Measurements from ENCODE around the gene BLNK.

BLNK gene

GRCh38 chr10:96208271-96208670 is 63.1 kb downstream of the BLNK start:
- no peak for TF ChIP-seq EGR1 (IDR thresholded peaks at IDR 0.05)
- TF ChIP-seq MAX (IDR thresholded peaks at IDR 0.05) = no peak
- no peak for TF ChIP-seq CREB1 (IDR thresholded peaks at IDR 0.05; ENCODE audit: low read depth)
- TF ChIP-seq TEAD4 (IDR thresholded peaks at IDR 0.05) = no peak
- TF ChIP-seq USF1 (IDR thresholded peaks at IDR 0.05) = no peak

GRCh38 chr10:96205580-96205979 is 65.8 kb downstream of the BLNK start:
- TF ChIP-seq TEAD4 (IDR thresholded peaks at IDR 0.05) (no peak), CREB1 (IDR thresholded peaks at IDR 0.05; ENCODE audit: low read depth) (no peak), FOXM1 (IDR thresholded peaks at IDR 0.05; ENCODE audit: borderline replicate concordance, low read depth) (no peak), RAD21 (IDR thresholded peaks at IDR 0.05; ENCODE audit: low read depth) (no peak), CEBPB (IDR thresholded peaks at IDR 0.05) (no peak), MAX (IDR thresholded peaks at IDR 0.05) (no peak), REST (IDR thresholded peaks at IDR 0.05; ENCODE audit: low read depth) (no peak)

- TF ChIP-seq TEAD4 (IDR thresholded peaks at IDR 0.05) = no peak
Observed at GRCh38 chr10:96201525-96201924, 69.8 kb downstream of the BLNK start.

GRCh38 chr10:96188916-96189315 is 82.5 kb downstream of the BLNK start:
- TF ChIP-seq TCF12 (IDR thresholded peaks at IDR 0.05; ENCODE audit: low read depth) = no peak
- no peak for TF ChIP-seq MAX (IDR thresholded peaks at IDR 0.05)
- no peak for TF ChIP-seq CEBPB (IDR thresholded peaks at IDR 0.05)
- no peak for TF ChIP-seq RAD21 (IDR thresholded peaks at IDR 0.05; ENCODE audit: low read depth)
- no peak for TF ChIP-seq NFIC (IDR thresholded peaks at IDR 0.05)
- no peak for TF ChIP-seq TEAD4 (IDR thresholded peaks at IDR 0.05)
- no peak for TF ChIP-seq ZBTB7A (IDR thresholded peaks at IDR 0.05; ENCODE audit: low read depth)
- TF ChIP-seq TAF1 (IDR thresholded peaks at IDR 0.05; ENCODE audit: low read depth) = no peak
- TF ChIP-seq EGR1 (IDR thresholded peaks at IDR 0.05) = no peak
- TF ChIP-seq CREB1 (IDR thresholded peaks at IDR 0.05; ENCODE audit: low read depth) = no peak
- TF ChIP-seq EP300 (IDR thresholded peaks at IDR 0.05; ENCODE audit: borderline replicate concordance) = no peak
- no peak for TF ChIP-seq USF1 (IDR thresholded peaks at IDR 0.05)
- no peak for TF ChIP-seq YY1 (IDR thresholded peaks at IDR 0.05; ENCODE audit: low read depth)
- no peak for TF ChIP-seq FOXM1 (IDR thresholded peaks at IDR 0.05; ENCODE audit: borderline replicate concordance, low read depth)
- TF ChIP-seq REST (IDR thresholded peaks at IDR 0.05; ENCODE audit: low read depth) = no peak

- no peak for TF ChIP-seq TCF12 (IDR thresholded peaks at IDR 0.05; ENCODE audit: low read depth)
- no peak for TF ChIP-seq NFIC (IDR thresholded peaks at IDR 0.05)
- TF ChIP-seq FOXM1 (IDR thresholded peaks at IDR 0.05; ENCODE audit: borderline replicate concordance, low read depth) = no peak
Observed at GRCh38 chr10:96188421-96188820, 82.9 kb downstream of the BLNK start.

- TF ChIP-seq ZBTB7A (IDR thresholded peaks at IDR 0.05; ENCODE audit: low read depth) (no peak), EP300 (IDR thresholded peaks at IDR 0.05; ENCODE audit: borderline replicate concordance) (no peak), EGR1 (IDR thresholded peaks at IDR 0.05) (no peak), RAD21 (IDR thresholded peaks at IDR 0.05; ENCODE audit: low read depth) (no peak), CREB1 (IDR thresholded peaks at IDR 0.05; ENCODE audit: low read depth) (no peak), TCF12 (IDR thresholded peaks at IDR 0.05; ENCODE audit: low read depth) (no peak), MAX (IDR thresholded peaks at IDR 0.05) (no peak), CEBPB (IDR thresholded peaks at IDR 0.05) (no peak), REST (IDR thresholded peaks at IDR 0.05; ENCODE audit: low read depth) (no peak), NFIC (IDR thresholded peaks at IDR 0.05) (no peak), FOXM1 (IDR thresholded peaks at IDR 0.05; ENCODE audit: borderline replicate concordance, low read depth) (no peak), YY1 (IDR thresholded peaks at IDR 0.05; ENCODE audit: low read depth) (no peak), TAF1 (IDR thresholded peaks at IDR 0.05; ENCODE audit: low read depth) (no peak), USF1 (IDR thresholded peaks at IDR 0.05) (no peak), TEAD4 (IDR thresholded peaks at IDR 0.05) (no peak)
Observed at GRCh38 chr10:96176985-96177384, 94.4 kb downstream of the BLNK start.
